H9 (cell line): ENCODE data around the gene COASY. TPM values are rescaled to one million over a fixed set of nuclear protein-coding genes. Genes with fewer than 3 reads are reported as not detected.
A peak's percentile ranks its signal among the peaks of the same experiment; 100 is the strongest.

Experiments used
- DNase-seq: peaks from one replicate; pipeline ENCODE4 v3.0.0-alpha.2; 2017
- H2AFZ ChIP-seq: one replicate; pipeline ENCODE4 v1.6.1; 2013; ENCODE audit warnings: mild to moderate bottlenecking, low read length, control low read depth, moderate library complexity
- H2AK5ac ChIP-seq: 2 replicates; pipeline ENCODE4 v1.6.1; 2013; ENCODE audit warnings: low read length, control low read depth, mixed read lengths; ENCODE audit not compliant: insufficient read length
- H2BK120ac ChIP-seq: one replicate; pipeline ENCODE4 v1.6.1; 2013; ENCODE audit warnings: low read depth, mild to moderate bottlenecking, low read length, control low read depth, inconsistent platforms; ENCODE audit not compliant: poor library complexity, severe bottlenecking
- H2BK12ac ChIP-seq: 2 replicates; pipeline ENCODE4 v1.6.1; 2013; ENCODE audit warnings: low read length, control low read depth, mixed read lengths, low read depth; ENCODE audit not compliant: insufficient read length
- H2BK15ac ChIP-seq: 2 replicates; pipeline ENCODE4 v1.6.1; 2013; ENCODE audit warnings: low read depth, low read length, control low read depth
- H2BK20ac ChIP-seq: one replicate; pipeline ENCODE4 v1.6.1; 2013; ENCODE audit warnings: low read depth, mild to moderate bottlenecking, low read length, control low read depth, inconsistent platforms; ENCODE audit not compliant: poor library complexity, severe bottlenecking
- H2BK5ac ChIP-seq: 2 replicates; pipeline ENCODE4 v1.6.1; 2013; ENCODE audit warnings: low read length, control low read depth, mixed read lengths; ENCODE audit not compliant: insufficient read length
- H3K14ac ChIP-seq: 2 replicates; pipeline ENCODE4 v1.6.1; 2013; ENCODE audit warnings: low read length, control low read depth; ENCODE audit not compliant: insufficient read depth
- H3K18ac ChIP-seq: 2 replicates; pipeline ENCODE4 v1.6.1; 2013; ENCODE audit warnings: low read depth, mild to moderate bottlenecking, mixed read lengths, low read length, control low read depth; ENCODE audit not compliant: insufficient read length
- H3K23ac ChIP-seq: 2 replicates; pipeline ENCODE4 v1.6.1; 2013; ENCODE audit warnings: low read length, control low read depth, mixed read lengths, low read depth; ENCODE audit not compliant: insufficient read length
- H3K23me2 ChIP-seq: 2 replicates; pipeline ENCODE4 v1.6.1; 2013; ENCODE audit warnings: low read depth, mild to moderate bottlenecking, mixed read lengths, low read length, control low read depth; ENCODE audit not compliant: insufficient read length, poor library complexity, severe bottlenecking
- H3K27ac ChIP-seq: 2 replicates; pipeline ENCODE4 v1.5.1; 2013; ENCODE audit warnings: low read length, control low read depth, mixed read lengths, low read depth; ENCODE audit not compliant: insufficient read length
- H3K27me3 ChIP-seq: 2 replicates; pipeline ENCODE4 v1.6.1; 2013; ENCODE audit warnings: low read length, control low read depth, inconsistent platforms; ENCODE audit not compliant: insufficient read depth
- H3K4ac ChIP-seq: 2 replicates; pipeline ENCODE4 v1.6.1; 2013; ENCODE audit warnings: low read depth, mild to moderate bottlenecking, control low read depth, inconsistent platforms, low read length, moderate library complexity
- H3K4me1 ChIP-seq: 2 replicates; pipeline ENCODE4 v1.6.1; 2013; ENCODE audit warnings: low read length, control low read depth, inconsistent platforms; ENCODE audit not compliant: insufficient read depth
- H3K4me2 ChIP-seq: 2 replicates; pipeline ENCODE4 v1.6.1; 2013; ENCODE audit warnings: low read length, control low read depth, mixed read lengths; ENCODE audit not compliant: insufficient read length, insufficient read depth
- H3K56ac ChIP-seq: 2 replicates; pipeline ENCODE4 v1.6.1; 2013; ENCODE audit warnings: low read depth, mild to moderate bottlenecking, mixed read lengths, low read length, control low read depth; ENCODE audit not compliant: insufficient read length
- H3K79me1 ChIP-seq: 2 replicates; pipeline ENCODE4 v1.6.1; 2013; ENCODE audit warnings: low read depth, mild to moderate bottlenecking, moderate library complexity, low read length, control low read depth, inconsistent platforms; ENCODE audit not compliant: insufficient read depth, poor library complexity, severe bottlenecking
- H3K79me2 ChIP-seq: 2 replicates; pipeline ENCODE4 v1.6.1; 2013; ENCODE audit warnings: low read length, control low read depth, inconsistent platforms; ENCODE audit not compliant: insufficient read depth
- H3K9ac ChIP-seq: 2 replicates; pipeline ENCODE4 v1.6.1; 2013; ENCODE audit warnings: low read length, control low read depth, mixed read lengths; ENCODE audit not compliant: insufficient read length; ENCODE audit errors: extremely low read depth
- H3K9me3 ChIP-seq: one replicate; pipeline ENCODE4 v1.6.1; 2013; ENCODE audit warnings: low read depth, low read length, inconsistent platforms; ENCODE audit not compliant: control insufficient read depth
- H3T11ph ChIP-seq: one replicate; pipeline ENCODE4 v1.6.1; 2013; ENCODE audit warnings: mild to moderate bottlenecking, low read length, control low read depth, inconsistent platforms
- H4K20me1 ChIP-seq: one replicate; pipeline ENCODE4 v1.6.1; 2013; ENCODE audit not compliant: control insufficient read depth, insufficient read length, insufficient read depth
- H4K5ac ChIP-seq: 2 replicates; pipeline ENCODE4 v1.6.1; 2013; ENCODE audit warnings: low read depth, mild to moderate bottlenecking, mixed read lengths, low read length, control low read depth; ENCODE audit not compliant: insufficient read length
- H4K8ac ChIP-seq: replicated peaks from 2 replicates; pipeline ENCODE4 v1.6.1; 2013; ENCODE audit warnings: low read length, control low read depth, mixed read lengths, low read depth; ENCODE audit not compliant: insufficient read length
- H4K91ac ChIP-seq: 2 replicates; pipeline ENCODE4 v1.6.1; 2013; ENCODE audit warnings: low read depth, mild to moderate bottlenecking, moderate library complexity, mixed read lengths, low read length, control low read depth; ENCODE audit not compliant: insufficient read length
- H3K27ac Mint-ChIP-seq, 3 experiments: 2 replicates in 2 of 3; 3 replicates in 1 of 3; pipeline ENCODE4 v1.8.0; 2020 to 2021; ENCODE audit warnings: mixed read lengths in 3 of 3, mild to moderate bottlenecking in 1 of 3, moderate library complexity in 1 of 3
- H3K27me3 Mint-ChIP-seq: 2 replicates; pipeline ENCODE4 v1.8.0; 2021; ENCODE audit warnings: low read depth, mild to moderate bottlenecking, moderate library complexity, mixed read lengths
- H3K36me3 Mint-ChIP-seq, 3 experiments: 2 replicates in 2 of 3; 3 replicates in 1 of 3; pipeline ENCODE4 v1.8.0; 2020 to 2021; ENCODE audit warnings: low read depth in 3 of 3, mixed read lengths in 3 of 3; ENCODE audit not compliant: insufficient read depth in 1 of 3
- H3K4me1 Mint-ChIP-seq, 2 experiments: 2 replicates each; pipeline ENCODE4 v1.8.0; 2020; ENCODE audit warnings: mixed read lengths in 2 of 2
- H3K4me3 Mint-ChIP-seq, 2 experiments: 2 replicates in 1 of 2; 3 replicates in 1 of 2; pipeline ENCODE4 v1.8.0; 2020 to 2021; ENCODE audit warnings: mild to moderate bottlenecking in 2 of 2, mixed read lengths in 2 of 2, moderate library complexity in 1 of 2
- H3K9me3 Mint-ChIP-seq, 2 experiments: 2 replicates in 1 of 2; 3 replicates in 1 of 2; pipeline ENCODE4 v1.8.0; 2020; ENCODE audit warnings: mild to moderate bottlenecking in 2 of 2, mixed read lengths in 2 of 2, moderate library complexity in 1 of 2
- CTCF ChIP-seq: fragments of 200-600 bp; sonication (generic); conservative IDR thresholded peaks from 3 replicates; pipeline ENCODE4 v1.8.0; 2021; ENCODE audit warnings: antibody characterized with exemption, mild to moderate bottlenecking
- WGBS: extraction: QIAGEN DNeasy Blood & Tissue Kit; methylation state at CpG from one replicate; pipeline ENCODE4 v1.1.7; 2013; ENCODE audit warnings: missing lambda C conversion rate, low lambda C conversion rate, mixed read lengths; ENCODE audit not compliant: insufficient read length; ENCODE audit errors: extremely low coverage; 5-methylcytosine and 5-hydroxymethylcytosine counted together
- total RNA-seq: library from RNA; stranded (reverse); gene quantifications from 2 replicates; pipeline ENCODE4 v1.2.1, GENCODE V29; 2021

COASY gene
- total RNA-seq, 1 experiment from 2014 or later, result 84.1 TPM

- Histone ChIP-seq H3K9ac (peak overlapping the region; percentile 94), H2BK120ac (no peak overlapping the region), H4K8ac (no peak overlapping the region), H3K56ac (no peak overlapping the region), H3K14ac (peak overlapping the region; percentile 88), H3K79me2 (peaks cover 11% of the 10 kb centered on the region; the same call in 1 of the 2 replicates), H3K4me2 (peak overlapping the region; percentile 74), H3K23ac (no peak overlapping the region), H3K27me3 (no peaks in the 10 kb centered on the region), H3K23me2 (peaks cover 10% of the 10 kb centered on the region), H2AK5ac (no peak overlapping the region), H3K9me3 (no peaks in the 10 kb centered on the region), H3K79me1 (peaks cover 4% of the 10 kb centered on the region), H4K20me1 (no peaks in the 10 kb centered on the region), H2BK20ac (no peak overlapping the region), H4K91ac (no peak overlapping the region), H2AFZ (no peak overlapping the region), H3T11ph (no peak overlapping the region), H3K18ac (no peak overlapping the region), H3K4ac (no peak overlapping the region), H2BK12ac (no peak overlapping the region), H2BK5ac (peak overlapping the region; percentile 70), H3K27ac (peak overlapping the region; percentile 13), H2BK15ac (no peak overlapping the region), H3K4me1 (no peaks in the 10 kb centered on the region), H4K5ac (peak overlapping the region; percentile 27)
- no peak for TF ChIP-seq CTCF
- peaks cover 16 to 23% (median 23%) of the 10 kb centered on the region in 3 experiments for H3K36me3 Mint-ChIP-seq
- H3K4me1 Mint-ChIP-seq, result peaks cover 10 to 11% of the 10 kb centered on the region in 2 experiments
- no peaks in the 10 kb centered on the region for H3K27me3 Mint-ChIP-seq
- WGBS, result no CpG with 5 or more reads among the region's 30 CpGs
- H3K4me3 Mint-ChIP-seq, result peak overlapping the region; percentile 96 to 98
- DNase-seq, result no peak
- H3K9me3 Mint-ChIP-seq, result peaks cover 0 to 3% of the 10 kb centered on the region in 2 experiments; a peak in 1 of 5 replicates
- H3K27ac Mint-ChIP-seq, result peak overlapping the region; percentile 94 to 99 (median 95)
These were observed 46.6 kb downstream of the COASY start for GRCh38 chr17:42608305-42609181.
